Endothelial cell of umbilical vein (primary cell): ENCODE results near the gene MYO15A. TPM values are rescaled to one million over a fixed set of nuclear protein-coding genes. Genes with fewer than 3 reads are reported as not detected.

ENCODE experiments used
- BruUV-seq: library from RNA; stranded (reverse); fragments of 400-500 nt; replicated peaks from 2 replicates; lab custom pipeline; 2021; lab: Mats Ljungman, UMichigan
- CTCF ChIA-PET: fragments of 300-600, 350-600 bp; sonication (Branson Sonifier 250); formaldehyde crosslinking; loops from one replicate; lab custom pipeline; 2021; ENCODE audit warnings: antibody characterized with exemption, inconsistent platforms; lab: Charles Lee
- POLR2A ChIA-PET: fragments of 300-600, 350-600 bp; sonication (Branson Sonifier 250); formaldehyde crosslinking; loops from one replicate; lab custom pipeline; 2021; ENCODE audit warnings: antibody characterized with exemption, inconsistent platforms; lab: Charles Lee
- DNase-seq: peaks from one replicate; pipeline ENCODE4 v3.0.0-alpha.2; 2011; ENCODE audit warnings: low read depth, low spot score
- FAIRE-seq: peaks from 2 replicates; lab custom pipeline; 2011; peaks lifted over from hg19 to GRCh38; lab: Jason Lieb, UNC
- H2AFZ ChIP-seq: 2 replicates; pipeline ENCODE4 v1.6.0; 2012; ENCODE audit warnings: low read depth, low read length, control low read depth, inconsistent platforms
- H3K27ac ChIP-seq: 2 replicates; pipeline ENCODE4 v1.5.1; 2011; ENCODE audit warnings: low read depth, mild to moderate bottlenecking, control low read depth, low read length, moderate library complexity; ENCODE audit not compliant: insufficient read depth
- H3K27me3 ChIP-seq, 2 experiments: 2 replicates each; pipeline versions ENCODE4 v1.6.0 to v1.6.1; 2011; ENCODE audit warnings: low read length in 2 of 2, mixed read lengths in 1 of 2; ENCODE audit not compliant: control insufficient read depth in 2 of 2, insufficient read depth in 2 of 2
- H3K36me3 ChIP-seq, 2 experiments: 2 replicates in 1 of 2; 3 replicates in 1 of 2; pipeline ENCODE4 v1.5.1; 2011; ENCODE audit warnings: low read length in 2 of 2, mild to moderate bottlenecking in 1 of 2, moderate library complexity in 1 of 2; ENCODE audit not compliant: control insufficient read depth in 2 of 2, insufficient read depth in 2 of 2; ENCODE audit errors: extremely low read depth in 1 of 2
- H3K4me1 ChIP-seq: 3 replicates; pipeline ENCODE4 v1.5.1; 2011; ENCODE audit warnings: mild to moderate bottlenecking, low read length; ENCODE audit not compliant: control insufficient read depth, insufficient read depth; ENCODE audit errors: extremely low read depth
- H3K4me2 ChIP-seq: 2 replicates; pipeline ENCODE4 v1.6.1; 2011; ENCODE audit warnings: low read length, control low read depth, mixed read lengths; ENCODE audit not compliant: insufficient read depth
- H3K4me3 ChIP-seq, 3 experiments: fragments of 200-600 bp in 1 of 3; sonication (generic), shearing (Covaris generic) in 1 of 3; replicated peaks in 1 of 3; 2 replicates each; pipeline ENCODE4 v1.5.1; 2011 to 2016; ENCODE audit warnings: control low read depth in 3 of 3, low read length in 3 of 3, mild to moderate bottlenecking in 2 of 3, inconsistent platforms in 1 of 3, low read depth in 1 of 3, moderate library complexity in 1 of 3; ENCODE audit not compliant: insufficient read depth in 1 of 3
- H3K79me2 ChIP-seq: 2 replicates; pipeline ENCODE4 v1.6.0; 2012; ENCODE audit warnings: low read length, inconsistent platforms; ENCODE audit not compliant: control insufficient read depth, insufficient read depth
- H3K9ac ChIP-seq: replicated peaks from 2 replicates; pipeline ENCODE3; 2011; ENCODE audit warnings: low read length, control low read depth; ENCODE audit not compliant: insufficient read depth; ENCODE audit errors: extremely low read depth
- H3K9me1 ChIP-seq: replicated peaks from 3 replicates; pipeline ENCODE4 v1.6.0; 2011; ENCODE audit warnings: mild to moderate bottlenecking, low read length; ENCODE audit not compliant: control insufficient read depth, insufficient read depth; ENCODE audit errors: extremely low read depth
- H3K9me3 ChIP-seq: replicated peaks from 2 replicates; pipeline ENCODE4 v1.5.1; 2012; ENCODE audit warnings: low read length, inconsistent platforms; ENCODE audit not compliant: control insufficient read depth, insufficient read depth
- H4K20me1 ChIP-seq: replicated peaks from 2 replicates; pipeline ENCODE3; 2011; ENCODE audit warnings: mild to moderate bottlenecking, low read length; ENCODE audit not compliant: control insufficient read depth, insufficient read depth; ENCODE audit errors: extremely low read depth
- EZH2 ChIP-seq: IDR thresholded peaks from 2 replicates; pipeline ENCODE4 v1.6.1; 2012; ENCODE audit warnings: borderline replicate concordance, low read depth, mild to moderate bottlenecking, moderate library complexity, low read length, inconsistent platforms; ENCODE audit not compliant: severe bottlenecking
- FOS ChIP-seq: IDR thresholded peaks from 2 replicates; pipeline ENCODE4 v1.6.1; 2011; ENCODE audit warnings: mild to moderate bottlenecking, low read length, moderate library complexity, borderline replicate concordance; ENCODE audit not compliant: insufficient read depth
- GATA2 ChIP-seq: IDR thresholded peaks from 2 replicates; pipeline ENCODE4 v1.7.0; 2011; ENCODE audit warnings: low read depth, mild to moderate bottlenecking, moderate library complexity, mixed read lengths, low read length; ENCODE audit not compliant: insufficient read length, insufficient read depth
- JUN ChIP-seq: IDR thresholded peaks from 2 replicates; pipeline ENCODE4 v1.6.1; 2011; ENCODE audit warnings: borderline replicate concordance, low read depth; ENCODE audit not compliant: insufficient read length, insufficient read depth
- MYC ChIP-seq: IDR thresholded peaks from one replicate; pipeline ENCODE4 v1.6.1; 2011; ENCODE audit warnings: mild to moderate bottlenecking, low read depth, low read length
- POLR2A ChIP-seq: IDR thresholded peaks from 2 replicates; pipeline ENCODE4 v1.6.1; 2012; ENCODE audit warnings: low read depth, mild to moderate bottlenecking, control low read depth, low read length
- POLR2AphosphoS5 ChIP-seq: IDR thresholded peaks from 2 replicates; pipeline ENCODE4 v1.6.1; 2012; ENCODE audit warnings: low read depth, mild to moderate bottlenecking, control low read depth, low read length, moderate library complexity; ENCODE audit not compliant: insufficient read depth
- dilution Hi-C: fragments of 300-500 bp; cut with MboI; formaldehyde crosslinking; loops from one replicate; pipeline ENCODE4 v1.15.0; 2019; ENCODE audit warnings: low sequenced_read_pairs; ENCODE audit not compliant: extremely low pct_ligation_motif_present
- intact Hi-C: fragments of 100-400 bp; cut with micrococcal nuclease; formaldehyde crosslinking; loops from one replicate; pipeline ENCODE4 v1.10.0; 2022
- polyA plus RNA-seq, 4 experiments: library from polyadenylated mRNA; depleted of rRNA in 3 of 4; stranded (reverse) in 3 of 4; unstranded in 1 of 4; fragments of >200 nt; gene quantifications; 2 replicates each; pipeline versions ENCODE4 v1.2.1 to v1.2.3, GENCODE V29; 2011 to 2012; ENCODE audit warnings: missing spikeins in 1 of 4
- total RNA-seq: library from RNA; stranded (reverse); gene quantifications from 2 replicates; pipeline ENCODE4 v1.2.3, GENCODE V29; 2021
- TF ChIP-seq, protein P1 (sequence below): IDR thresholded peaks from 2 replicates; pipeline ENCODE4 v1.6.1; 2011; ENCODE audit not compliant: insufficient read depth, insufficient read length
- TF ChIP-seq, protein P2 (sequence below), 2 donors: IDR thresholded peaks; 1 replicate in 1 of 2; 2 replicates in 1 of 2; pipeline ENCODE4 v1.5.1; 2011; ENCODE audit warnings: low read length in 2 of 2, mild to moderate bottlenecking in 2 of 2, moderate library complexity in 2 of 2, control low read depth in 1 of 2, inconsistent platforms in 1 of 2, low read depth in 1 of 2; ENCODE audit not compliant: insufficient read depth in 1 of 2; ENCODE audit errors: extremely low read depth in 1 of 2

MYO15A gene
- total and polyA plus RNA-seq, 2 donors (not counting 3 experiments of a cell fraction or from before 2014, with no cell fraction given), result 0.46 to 0.82 TPM

DNA sequence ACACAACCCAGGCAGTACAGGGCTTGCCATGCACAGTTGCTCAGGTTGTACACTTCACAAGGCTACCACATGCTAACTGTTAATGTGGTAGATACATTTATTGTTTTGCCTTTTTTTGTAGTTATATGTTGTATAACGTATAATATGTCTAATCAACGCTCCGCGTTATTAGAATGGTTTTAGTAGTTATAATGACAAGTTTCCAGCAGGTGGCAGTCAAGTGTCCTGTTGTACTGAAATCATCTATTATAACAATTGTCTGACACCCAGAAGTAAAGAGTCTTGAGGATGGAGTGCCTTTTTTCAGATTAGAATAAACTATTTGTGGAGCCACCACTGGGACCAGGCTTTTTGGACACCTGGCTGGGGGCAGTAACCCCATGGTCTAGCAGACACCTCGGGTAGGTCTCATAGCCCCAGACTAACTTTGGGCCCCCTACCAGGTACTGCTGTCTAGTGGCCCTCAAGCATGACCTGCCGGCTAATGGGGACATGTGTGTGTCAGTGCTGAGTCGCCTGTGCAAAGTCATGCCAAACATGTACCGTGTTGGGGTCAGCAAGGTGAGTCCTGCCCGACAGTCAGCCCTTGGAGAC lies 32.8 kb downstream of the MYO15A start:
- intact Hi-C loops, result loop anchor here (1.0 to 5.0 kb wide), 2 partner anchors 42 to 76 kb away; partner anchors contain the start of gene ALKBH5
- peak; percentile 68 for DNase-seq

More for the DNA sequence above, 32.8 kb downstream of the MYO15A start:
- Histone ChIP-seq H3K9ac (no peak overlapping the region), H2AFZ (no peak overlapping the region), H3K4me3 (no peak overlapping the region), H3K79me2 (no peaks in the 10 kb centered on the region), H3K9me1 (no peaks in the 10 kb centered on the region), H4K20me1 (no peaks in the 10 kb centered on the region), H3K27ac (no peak overlapping the region), H3K36me3 (no peaks in the 10 kb centered on the region), H3K4me1 (peaks cover 4% of the 10 kb centered on the region), H3K27me3 (no peaks in the 10 kb centered on the region), H3K4me2 (no peak overlapping the region), H3K9me3 (no peaks in the 10 kb centered on the region)
- FAIRE-seq, result peak; percentile 84
- CTCF ChIA-PET, result interaction anchor here (0.6 to 3.5 kb wide), 27 partner anchors 8 to 355 kb away, joined by 3 to 37 read pairs (median 4); partner anchors contain the start of gene ALKBH5
- no TSS peak for BruUV-seq
- dilution Hi-C loops, result no loop called here
- TF ChIP-seq POLR2A, result no peak
- no peak for TF ChIP-seq JUN
- TF ChIP-seq, protein P1, sequence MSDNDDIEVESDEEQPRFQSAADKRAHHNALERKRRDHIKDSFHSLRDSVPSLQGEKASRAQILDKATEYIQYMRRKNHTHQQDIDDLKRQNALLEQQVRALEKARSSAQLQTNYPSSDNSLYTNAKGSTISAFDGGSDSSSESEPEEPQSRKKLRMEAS, result no peak
- no peak for TF ChIP-seq EZH2
- TF ChIP-seq, protein P2, sequence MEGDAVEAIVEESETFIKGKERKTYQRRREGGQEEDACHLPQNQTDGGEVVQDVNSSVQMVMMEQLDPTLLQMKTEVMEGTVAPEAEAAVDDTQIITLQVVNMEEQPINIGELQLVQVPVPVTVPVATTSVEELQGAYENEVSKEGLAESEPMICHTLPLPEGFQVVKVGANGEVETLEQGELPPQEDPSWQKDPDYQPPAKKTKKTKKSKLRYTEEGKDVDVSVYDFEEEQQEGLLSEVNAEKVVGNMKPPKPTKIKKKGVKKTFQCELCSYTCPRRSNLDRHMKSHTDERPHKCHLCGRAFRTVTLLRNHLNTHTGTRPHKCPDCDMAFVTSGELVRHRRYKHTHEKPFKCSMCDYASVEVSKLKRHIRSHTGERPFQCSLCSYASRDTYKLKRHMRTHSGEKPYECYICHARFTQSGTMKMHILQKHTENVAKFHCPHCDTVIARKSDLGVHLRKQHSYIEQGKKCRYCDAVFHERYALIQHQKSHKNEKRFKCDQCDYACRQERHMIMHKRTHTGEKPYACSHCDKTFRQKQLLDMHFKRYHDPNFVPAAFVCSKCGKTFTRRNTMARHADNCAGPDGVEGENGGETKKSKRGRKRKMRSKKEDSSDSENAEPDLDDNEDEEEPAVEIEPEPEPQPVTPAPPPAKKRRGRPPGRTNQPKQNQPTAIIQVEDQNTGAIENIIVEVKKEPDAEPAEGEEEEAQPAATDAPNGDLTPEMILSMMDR (IDR thresholded peaks at IDR 0.05; ENCODE audit: extremely low read depth in 1 of 2, insufficient read depth in 1 of 2, low read depth in 1 of 2, low read length in 2 of 2), result peak; percentile 38 to 42
- no peak for TF ChIP-seq GATA2
- no peak for TF ChIP-seq MYC
- no peak for TF ChIP-seq FOS
- no peak for TF ChIP-seq POLR2AphosphoS5
- POLR2A ChIA-PET, result no interaction called here
